ENCODE data around the gene WDR5. TPM values are rescaled to one million over a fixed set of nuclear protein-coding genes. Genes with fewer than 3 reads are reported as not detected.
A peak's percentile ranks its signal among the peaks of the same experiment; 100 is the strongest.

WDR5 gene
- total and polyA plus RNA-seq, 9 of the 15 experiments (the other 6 are each of a cell fraction or from before 2014, with no cell fraction given), result 3.0 to 56.8 (median 38.6) TPM

DNA sequence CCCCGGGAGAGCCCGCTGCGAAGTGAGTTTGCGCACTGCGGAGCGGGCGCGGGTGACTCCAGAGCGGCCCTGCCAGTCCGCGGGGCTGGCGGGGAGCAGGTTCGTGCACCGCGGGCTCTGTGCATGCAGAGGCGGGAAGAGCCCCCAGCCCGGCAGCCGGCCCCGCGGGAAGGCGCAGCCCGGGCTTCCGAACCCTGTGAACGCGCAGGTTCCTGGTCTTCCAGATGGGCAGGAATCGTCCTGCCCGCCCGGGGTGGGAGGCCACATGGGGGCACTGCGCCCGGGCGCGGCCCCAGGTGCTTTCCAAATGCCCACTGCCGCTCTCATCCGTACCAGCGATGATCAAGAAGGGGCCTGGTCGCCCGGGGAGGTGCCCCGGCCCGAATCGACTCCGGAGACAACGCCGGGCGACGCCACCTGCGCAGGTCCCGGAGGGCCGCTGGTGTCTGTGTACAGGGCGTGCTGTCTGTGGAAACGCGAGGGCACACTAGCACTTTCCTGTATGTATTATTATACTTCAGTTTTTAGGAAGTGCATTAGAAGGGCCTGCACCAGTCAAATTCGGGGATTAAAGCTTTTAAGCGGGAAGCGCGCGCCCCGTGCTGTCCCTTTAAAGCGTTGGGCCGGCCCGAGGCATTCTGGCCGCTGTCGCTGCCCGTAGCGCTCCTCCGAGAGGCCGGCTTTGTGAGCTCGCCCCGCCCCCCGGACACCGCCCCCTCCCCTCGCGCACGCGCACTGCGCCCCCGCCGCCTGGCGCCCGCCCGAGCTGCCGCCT is at the start of gene WDR5 (continued):
- TF ChIP-seq OTX1 (CRISPR knock-in tag; IDR thresholded peaks at IDR 0.05) (no peak), NFIX (CRISPR knock-in tag; IDR thresholded peaks at IDR 0.05; ENCODE audit: low read depth) (no peak), ELF4 (CRISPR knock-in tag; IDR thresholded peaks at IDR 0.05) (no peak), ZNF174 (CRISPR knock-in tag; IDR thresholded peaks at IDR 0.05) (no peak), KDM2B (CRISPR knock-in tag; IDR thresholded peaks at IDR 0.05) (no peak), HEY1 (CRISPR knock-in tag; IDR thresholded peaks at IDR 0.05; ENCODE audit: borderline replicate concordance) (no peak), MEIS2 (IDR thresholded peaks at IDR 0.05; ENCODE audit: partially characterized antibody) (no peak), NFE2 (IDR thresholded peaks at IDR 0.05; ENCODE audit: low read depth) (no peak), EHMT2 (IDR thresholded peaks at IDR 0.05) (no peak), C11orf30 (IDR thresholded peaks at IDR 0.05; ENCODE audit: low read depth) (no peak), RBM14 (IDR thresholded peaks at IDR 0.05; ENCODE audit: borderline replicate concordance, insufficient read depth, low read depth, low read length) (no peak), HCFC1 (IDR thresholded peaks at IDR 0.05; ENCODE audit: low read depth, low read length) (peak; percentile 57), CBX5 (IDR thresholded peaks at IDR 0.05; ENCODE audit: borderline replicate concordance, low read depth) (no peak), TSC22D4 (tag; IDR thresholded peaks at IDR 0.05) (no peak), BACH1 (tag; IDR thresholded peaks at IDR 0.05) (no peak), TCF7 (IDR thresholded peaks at IDR 0.05; ENCODE audit: borderline replicate concordance) (no peak)
- TF ChIP-seq, protein P1, sequence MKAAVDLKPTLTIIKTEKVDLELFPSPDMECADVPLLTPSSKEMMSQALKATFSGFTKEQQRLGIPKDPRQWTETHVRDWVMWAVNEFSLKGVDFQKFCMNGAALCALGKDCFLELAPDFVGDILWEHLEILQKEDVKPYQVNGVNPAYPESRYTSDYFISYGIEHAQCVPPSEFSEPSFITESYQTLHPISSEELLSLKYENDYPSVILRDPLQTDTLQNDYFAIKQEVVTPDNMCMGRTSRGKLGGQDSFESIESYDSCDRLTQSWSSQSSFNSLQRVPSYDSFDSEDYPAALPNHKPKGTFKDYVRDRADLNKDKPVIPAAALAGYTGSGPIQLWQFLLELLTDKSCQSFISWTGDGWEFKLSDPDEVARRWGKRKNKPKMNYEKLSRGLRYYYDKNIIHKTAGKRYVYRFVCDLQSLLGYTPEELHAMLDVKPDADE (conservative IDR thresholded peaks at IDR 0.05; ENCODE audit: control insufficient read depth, low read depth, low read length), result no peak
- TF ChIP-seq, protein P2, sequence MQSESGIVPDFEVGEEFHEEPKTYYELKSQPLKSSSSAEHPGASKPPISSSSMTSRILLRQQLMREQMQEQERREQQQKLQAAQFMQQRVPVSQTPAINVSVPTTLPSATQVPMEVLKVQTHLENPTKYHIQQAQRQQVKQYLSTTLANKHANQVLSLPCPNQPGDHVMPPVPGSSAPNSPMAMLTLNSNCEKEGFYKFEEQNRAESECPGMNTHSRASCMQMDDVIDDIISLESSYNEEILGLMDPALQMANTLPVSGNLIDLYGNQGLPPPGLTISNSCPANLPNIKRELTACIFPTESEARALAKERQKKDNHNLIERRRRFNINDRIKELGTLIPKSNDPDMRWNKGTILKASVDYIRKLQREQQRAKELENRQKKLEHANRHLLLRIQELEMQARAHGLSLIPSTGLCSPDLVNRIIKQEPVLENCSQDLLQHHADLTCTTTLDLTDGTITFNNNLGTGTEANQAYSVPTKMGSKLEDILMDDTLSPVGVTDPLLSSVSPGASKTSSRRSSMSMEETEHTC (IDR thresholded peaks at IDR 0.05), result no peak
- TF ChIP-seq, protein P3, sequence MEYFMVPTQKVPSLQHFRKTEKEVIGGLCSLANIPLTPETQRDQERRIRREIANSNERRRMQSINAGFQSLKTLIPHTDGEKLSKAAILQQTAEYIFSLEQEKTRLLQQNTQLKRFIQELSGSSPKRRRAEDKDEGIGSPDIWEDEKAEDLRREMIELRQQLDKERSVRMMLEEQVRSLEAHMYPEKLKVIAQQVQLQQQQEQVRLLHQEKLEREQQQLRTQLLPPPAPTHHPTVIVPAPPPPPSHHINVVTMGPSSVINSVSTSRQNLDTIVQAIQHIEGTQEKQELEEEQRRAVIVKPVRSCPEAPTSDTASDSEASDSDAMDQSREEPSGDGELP (CRISPR knock-in tag; IDR thresholded peaks at IDR 0.05; ENCODE audit: borderline replicate concordance), result no peak
- TF ChIP-seq, protein P4, sequence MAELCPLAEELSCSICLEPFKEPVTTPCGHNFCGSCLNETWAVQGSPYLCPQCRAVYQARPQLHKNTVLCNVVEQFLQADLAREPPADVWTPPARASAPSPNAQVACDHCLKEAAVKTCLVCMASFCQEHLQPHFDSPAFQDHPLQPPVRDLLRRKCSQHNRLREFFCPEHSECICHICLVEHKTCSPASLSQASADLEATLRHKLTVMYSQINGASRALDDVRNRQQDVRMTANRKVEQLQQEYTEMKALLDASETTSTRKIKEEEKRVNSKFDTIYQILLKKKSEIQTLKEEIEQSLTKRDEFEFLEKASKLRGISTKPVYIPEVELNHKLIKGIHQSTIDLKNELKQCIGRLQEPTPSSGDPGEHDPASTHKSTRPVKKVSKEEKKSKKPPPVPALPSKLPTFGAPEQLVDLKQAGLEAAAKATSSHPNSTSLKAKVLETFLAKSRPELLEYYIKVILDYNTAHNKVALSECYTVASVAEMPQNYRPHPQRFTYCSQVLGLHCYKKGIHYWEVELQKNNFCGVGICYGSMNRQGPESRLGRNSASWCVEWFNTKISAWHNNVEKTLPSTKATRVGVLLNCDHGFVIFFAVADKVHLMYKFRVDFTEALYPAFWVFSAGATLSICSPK (IDR thresholded peaks at IDR 0.05; ENCODE audit: borderline replicate concordance), result no peak

Measured in K562 (cell line).